Hematopoietic multipotent progenitor cell treated with erythropoietin and hydrocortisone succinate and interleukin-3 and kit ligand, for 17 days (in vitro differentiated cells): ENCODE data around the gene BLTP3B.

Source experiments
- DNase-seq: peaks from one replicate; pipeline ENCODE4 v3.0.0-alpha.2; 2015; ENCODE audit warnings: low spot score

Gene BLTP3B

GRCh38 chr12:100110276-100110675 is 32.4 kb downstream of the BLTP3B start:
- DNase-seq: no peak

GRCh38 chr12:100106861-100107260 is 35.8 kb downstream of the BLTP3B start:
- DNase-seq: no peak

DNA sequence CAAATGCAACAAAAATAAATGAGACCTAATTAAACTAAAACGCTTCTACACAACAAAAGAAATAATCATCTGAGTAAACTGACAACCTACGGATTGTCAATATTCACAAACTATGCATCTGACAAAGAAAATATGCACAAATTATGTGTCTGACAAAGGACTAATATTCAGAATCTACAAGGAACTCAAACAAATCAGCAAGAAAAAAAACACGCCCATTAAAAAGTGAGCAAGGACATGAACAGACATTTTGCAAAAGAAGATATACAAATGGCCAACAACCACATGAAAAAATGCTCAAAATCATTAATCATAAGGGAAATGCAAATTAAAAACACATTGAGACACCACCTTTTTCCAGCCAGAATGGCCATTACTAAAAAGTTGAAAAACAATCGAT is 37.0 kb downstream of the BLTP3B start:
- DNase-seq: no peak

DNA sequence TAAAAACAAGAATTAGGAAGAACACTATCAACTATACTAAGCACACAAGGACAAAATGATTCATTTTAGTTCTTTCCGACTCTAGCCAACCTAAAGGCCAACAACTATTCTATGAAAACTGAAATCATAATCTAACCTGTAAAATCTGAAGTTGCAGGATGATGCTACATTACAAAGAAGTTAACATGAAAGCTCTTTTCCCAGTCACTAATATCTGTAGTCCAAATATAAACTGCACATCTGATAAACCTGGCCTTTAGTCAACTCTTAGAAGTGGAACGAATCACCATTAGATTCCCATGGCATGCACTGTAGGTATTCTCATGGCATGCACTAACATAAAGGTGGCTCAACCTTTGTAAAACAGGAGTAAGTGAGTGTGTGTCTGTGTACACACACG is 41.7 kb downstream of the BLTP3B start:
- DNase-seq: no peak
